Activated naive CD4-positive, alpha-beta T cell treated with anti-CD3 and anti-CD28 coated beads, Interleukin-2, amount 10 ng/mL, durations not matched to agents 7 days and 5 days (primary cell): ENCODE data around the gene SYTL2.

Experiments used
- CTCF ChIA-PET: fragments of 350-600 bp; sonication (Branson Sonifier 250); formaldehyde crosslinking; loops from one replicate; lab custom pipeline; 2021; ENCODE audit warnings: antibody characterized with exemption; lab: Charles Lee
- DNase-seq: peaks from one replicate; pipeline ENCODE4 v3.0.0-alpha.2; 2020
- H3K27ac Mint-ChIP-seq: one replicate; pipeline ENCODE4 v1.8.0; 2021; ENCODE audit warnings: mild to moderate bottlenecking, moderate library complexity, mixed read lengths
- H3K27me3 Mint-ChIP-seq: one replicate; pipeline ENCODE4 v1.8.0; 2021; ENCODE audit warnings: mild to moderate bottlenecking, mixed read lengths
- H3K36me3 Mint-ChIP-seq: one replicate; pipeline ENCODE4 v1.8.0; 2021; ENCODE audit warnings: mixed read lengths
- H3K4me1 Mint-ChIP-seq: one replicate; pipeline ENCODE4 v1.8.0; 2021; ENCODE audit warnings: mixed read lengths
- H3K4me3 Mint-ChIP-seq: one replicate; pipeline ENCODE4 v1.8.0; 2021; ENCODE audit warnings: mild to moderate bottlenecking, moderate library complexity, mixed read lengths
- H3K9me3 Mint-ChIP-seq: one replicate; pipeline ENCODE4 v1.8.0; 2021; ENCODE audit warnings: mixed read lengths

The SYTL2 gene

DNA sequence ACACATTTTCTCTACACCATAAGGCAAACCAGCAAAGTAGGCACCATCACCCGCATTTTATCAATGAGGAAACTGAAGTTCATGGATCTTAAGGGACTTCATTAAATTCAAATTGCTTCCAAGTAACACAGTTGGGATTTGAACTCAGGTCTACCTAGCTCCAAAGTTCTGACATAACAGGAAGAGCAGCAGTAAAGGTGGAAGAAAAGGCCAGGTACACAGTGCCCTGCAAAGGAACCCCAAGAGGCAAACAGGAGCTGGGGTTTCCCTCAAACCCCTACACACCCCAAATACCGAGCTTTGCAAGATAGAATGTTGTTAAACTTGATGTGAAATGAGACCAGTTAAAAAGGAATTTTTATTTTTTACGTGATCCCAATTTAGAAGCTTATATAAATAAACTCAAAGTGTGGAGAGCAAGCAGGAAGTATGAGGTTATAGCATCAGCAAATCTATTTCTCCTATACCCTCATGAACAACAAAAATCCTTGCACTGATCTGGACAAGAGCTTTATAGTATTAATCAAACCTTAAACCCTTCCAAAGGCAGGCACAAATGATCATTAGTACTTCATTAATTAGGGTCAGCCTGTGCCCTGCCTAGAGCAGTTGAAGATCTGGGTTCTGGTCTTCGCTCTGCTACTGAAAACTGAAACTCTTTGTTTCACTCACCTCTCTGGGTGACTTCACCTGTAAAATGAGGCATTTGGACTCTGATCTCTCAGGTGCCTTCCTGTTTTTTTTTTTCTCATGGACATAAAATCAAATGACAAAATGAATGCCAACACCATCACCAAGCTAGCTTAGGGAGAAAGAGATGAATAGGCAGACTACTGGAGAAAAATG lies 36.5 kb downstream of the SYTL2 start:
- Mint-ChIP-seq H3K27me3 (no peaks in the 10 kb centered on the region), H3K9me3 (peaks cover 4% of the 10 kb centered on the region), H3K4me1 (peaks cover 20% of the 10 kb centered on the region), H3K4me3 (no peak overlapping the region), H3K36me3 (peaks cover 11% of the 10 kb centered on the region), H3K27ac (peak overlapping the region; percentile 35)
- DNase-seq = no peak
- CTCF ChIA-PET = interaction anchor here (1.2 to 1.6 kb wide), 2 partner anchors 79 to 81 kb away, joined by 3 read pairs; no protein-coding TSS in a partner anchor

DNA sequence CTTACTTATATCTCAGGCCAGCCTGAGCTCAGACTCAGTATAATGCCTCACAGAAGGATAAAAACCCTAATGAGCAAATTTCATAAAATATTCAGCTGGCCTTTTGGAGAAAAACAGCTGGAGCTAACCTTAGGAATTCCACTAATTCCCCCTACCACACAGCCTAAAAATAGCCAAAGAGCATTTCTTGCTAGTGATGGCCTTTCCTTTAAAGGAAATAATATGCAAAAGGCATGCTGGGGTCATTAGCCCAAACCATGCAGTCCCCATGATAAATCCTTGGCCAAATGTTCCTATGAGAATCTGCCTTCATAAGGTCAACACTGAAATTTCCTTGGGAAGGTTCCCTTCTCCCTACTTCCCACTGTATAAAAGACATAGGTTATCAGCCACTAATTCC lies 38.2 kb downstream of the SYTL2 start:
- H3K9me3 Mint-ChIP-seq = peaks cover 9% of the 10 kb centered on the region
- CTCF ChIA-PET = interaction anchor here (0.7 kb wide), 1 partner anchor 13 kb away, joined by 3 read pairs; no protein-coding TSS in a partner anchor
- DNase-seq = no peak
- H3K27me3 Mint-ChIP-seq = no peaks in the 10 kb centered on the region
- H3K4me3 Mint-ChIP-seq = no peak overlapping the region
- no peak overlapping the region for H3K27ac Mint-ChIP-seq
- peaks cover 30% of the 10 kb centered on the region for H3K4me1 Mint-ChIP-seq
- peaks cover 20% of the 10 kb centered on the region for H3K36me3 Mint-ChIP-seq

GRCh38 chr11:85771568-85771967 lies 39.4 kb downstream of the SYTL2 start:
- no peak overlapping the region for H3K27ac Mint-ChIP-seq
- H3K9me3 Mint-ChIP-seq = peaks cover 9% of the 10 kb centered on the region
- H3K36me3 Mint-ChIP-seq = peaks cover 22% of the 10 kb centered on the region
- peaks cover 33% of the 10 kb centered on the region for H3K4me1 Mint-ChIP-seq
- no peaks in the 10 kb centered on the region for H3K27me3 Mint-ChIP-seq
- H3K4me3 Mint-ChIP-seq = no peak overlapping the region
- no peak for DNase-seq
- CTCF ChIA-PET = no interaction called here

- no peak for DNase-seq
- H3K4me3 Mint-ChIP-seq = no peak overlapping the region
- H3K36me3 Mint-ChIP-seq = peaks cover 20% of the 10 kb centered on the region
- no peak overlapping the region for H3K27ac Mint-ChIP-seq
- CTCF ChIA-PET = no interaction called here
- H3K4me1 Mint-ChIP-seq = peaks cover 32% of the 10 kb centered on the region
- no peaks in the 10 kb centered on the region for H3K27me3 Mint-ChIP-seq
- H3K9me3 Mint-ChIP-seq = peaks cover 6% of the 10 kb centered on the region
Observed at GRCh38 chr11:85769771-85770170, 41.2 kb downstream of the SYTL2 start.

- Mint-ChIP-seq H3K4me3 (no peak overlapping the region), H3K4me1 (peaks cover 26% of the 10 kb centered on the region)
- CTCF ChIA-PET = no interaction called here
Observed at GRCh38 chr11:85768473-85769146, 42.3 kb downstream of the SYTL2 start.

GRCh38 chr11:85767246-85767945 lies 43.5 kb downstream of the SYTL2 start:
- DNase-seq = no peak
- Mint-ChIP-seq H3K27ac (no peak overlapping the region), H3K9me3 (peaks cover 6% of the 10 kb centered on the region), H3K4me1 (peaks cover 19% of the 10 kb centered on the region), H3K36me3 (peaks cover 38% of the 10 kb centered on the region), H3K4me3 (no peak overlapping the region), H3K27me3 (no peaks in the 10 kb centered on the region)
- CTCF ChIA-PET = no interaction called here

More at GRCh38 chr11:85768473-85769146, 42.3 kb downstream of the SYTL2 start:
- no peaks in the 10 kb centered on the region for H3K27me3 Mint-ChIP-seq
- peaks cover 30% of the 10 kb centered on the region for H3K36me3 Mint-ChIP-seq
- H3K9me3 Mint-ChIP-seq = peaks cover 6% of the 10 kb centered on the region
- DNase-seq = no peak
- H3K27ac Mint-ChIP-seq = no peak overlapping the region

- CTCF ChIA-PET = no interaction called here
- Mint-ChIP-seq H3K36me3 (peaks cover 44% of the 10 kb centered on the region), H3K4me1 (peaks cover 19% of the 10 kb centered on the region), H3K27me3 (no peaks in the 10 kb centered on the region), H3K27ac (no peak overlapping the region), H3K4me3 (no peak overlapping the region), H3K9me3 (peaks cover 6% of the 10 kb centered on the region)
- DNase-seq = no peak
Observed at GRCh38 chr11:85766721-85767161, 44.2 kb downstream of the SYTL2 start.

GRCh38 chr11:85764796-85765195 lies 46.1 kb downstream of the SYTL2 start:
- peaks cover 55% of the 10 kb centered on the region for H3K36me3 Mint-ChIP-seq
- H3K27ac Mint-ChIP-seq = no peak overlapping the region
- CTCF ChIA-PET = interaction anchor here (1.0 kb wide), 1 partner anchor 11 kb away, joined by 4 read pairs; no protein-coding TSS in a partner anchor
- no peaks in the 10 kb centered on the region for H3K27me3 Mint-ChIP-seq
- H3K4me1 Mint-ChIP-seq = peaks cover 27% of the 10 kb centered on the region
- H3K9me3 Mint-ChIP-seq = peaks cover 6% of the 10 kb centered on the region
- no peak for DNase-seq
- H3K4me3 Mint-ChIP-seq = no peak overlapping the region

DNA sequence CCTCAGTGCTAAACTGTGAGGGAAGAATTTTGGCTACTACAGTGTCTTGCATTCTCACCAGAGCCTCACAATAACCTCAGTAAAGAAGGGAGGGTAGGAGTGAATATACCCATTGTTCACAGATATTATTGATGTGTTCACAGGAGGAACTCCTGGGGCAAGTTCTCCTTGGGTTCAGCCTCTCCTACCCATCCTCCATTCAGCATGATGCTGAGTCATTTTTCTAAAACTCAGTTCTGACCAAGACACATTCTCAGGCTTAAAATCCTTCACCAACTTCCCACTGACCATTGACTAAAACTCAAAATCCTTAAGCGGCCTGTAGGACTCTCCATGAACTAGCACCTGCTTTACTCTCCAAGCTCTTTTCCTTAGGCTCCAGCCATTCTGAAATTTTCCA lies 48.7 kb downstream of the SYTL2 start:
- H3K9me3 Mint-ChIP-seq = no peaks in the 10 kb centered on the region
- H3K36me3 Mint-ChIP-seq = peaks cover 61% of the 10 kb centered on the region
- no peaks in the 10 kb centered on the region for H3K27me3 Mint-ChIP-seq
- H3K4me1 Mint-ChIP-seq = peaks cover 40% of the 10 kb centered on the region
- CTCF ChIA-PET = interaction anchor here (1.2 kb wide), 1 partner anchor 45 kb away, joined by 3 read pairs; no protein-coding TSS in a partner anchor
- DNase-seq = no peak
- H3K4me3 Mint-ChIP-seq = no peak overlapping the region
- no peak overlapping the region for H3K27ac Mint-ChIP-seq

GRCh38 chr11:85759915-85760314 lies 51.0 kb downstream of the SYTL2 start:
- Mint-ChIP-seq H3K27me3 (no peaks in the 10 kb centered on the region), H3K4me1 (peaks cover 55% of the 10 kb centered on the region), H3K36me3 (peaks cover 76% of the 10 kb centered on the region), H3K4me3 (no peak overlapping the region), H3K9me3 (peaks cover 5% of the 10 kb centered on the region), H3K27ac (no peak overlapping the region)
- no peak for DNase-seq
- CTCF ChIA-PET = interaction anchor here (0.6 kb wide), 1 partner anchor 13 kb away, joined by 3 read pairs; no protein-coding TSS in a partner anchor

DNA sequence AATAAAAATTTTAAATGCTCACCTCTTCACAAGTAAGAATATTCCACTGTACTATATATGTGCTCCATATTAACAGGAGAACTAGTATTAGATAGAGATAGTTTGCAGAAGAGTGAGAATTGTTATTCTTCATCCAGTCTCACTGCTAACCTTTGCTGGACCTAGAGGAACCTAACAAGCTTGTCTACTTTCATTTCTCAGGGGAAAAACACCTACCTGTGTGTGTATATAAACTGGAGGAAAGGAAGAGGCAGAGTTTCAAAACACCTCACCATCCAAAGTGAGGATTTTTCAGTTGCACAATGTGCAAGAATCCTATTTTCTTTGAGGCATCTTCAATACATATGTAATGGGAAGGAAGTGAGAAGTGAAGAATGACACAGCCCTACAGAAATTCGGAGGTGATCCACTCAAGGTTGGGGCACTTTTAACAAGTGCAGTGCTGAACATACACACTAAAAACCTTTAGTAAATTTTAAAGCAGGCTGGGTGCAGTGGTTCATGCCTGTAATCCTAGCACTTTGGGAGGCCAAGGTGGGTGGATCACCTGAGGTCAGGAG lies 52.4 kb downstream of the SYTL2 start:
- Mint-ChIP-seq H3K27ac (peak overlapping the region; percentile 77), H3K9me3 (peaks cover 5% of the 10 kb centered on the region), H3K36me3 (peaks cover 73% of the 10 kb centered on the region), H3K4me3 (no peak overlapping the region), H3K27me3 (no peaks in the 10 kb centered on the region), H3K4me1 (peaks cover 65% of the 10 kb centered on the region)
- CTCF ChIA-PET = no interaction called here
- DNase-seq = no peak

DNA sequence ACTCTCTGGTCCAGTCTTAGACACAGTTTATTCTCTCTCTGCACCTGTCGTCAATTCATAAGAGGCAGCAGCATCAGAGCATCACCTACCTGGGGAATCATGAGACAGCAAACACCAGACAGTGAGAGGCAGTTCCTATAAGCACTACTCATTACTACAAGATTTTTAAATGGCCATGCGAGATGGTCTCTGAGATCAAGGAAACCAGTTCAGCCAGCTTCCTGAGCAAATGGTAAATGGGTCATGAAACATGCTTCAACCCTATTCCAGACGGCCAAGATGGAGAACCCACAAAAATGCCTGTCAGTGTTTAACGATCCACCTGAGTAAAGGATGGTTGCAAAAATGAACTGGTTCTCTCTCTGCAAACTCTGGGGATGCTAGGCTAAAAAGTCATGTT lies 52.9 kb downstream of the SYTL2 start:
- no peak overlapping the region for H3K4me3 Mint-ChIP-seq
- H3K27me3 Mint-ChIP-seq = no peaks in the 10 kb centered on the region
- no peak overlapping the region for H3K27ac Mint-ChIP-seq
- H3K4me1 Mint-ChIP-seq = peaks cover 71% of the 10 kb centered on the region
- peaks cover 5% of the 10 kb centered on the region for H3K9me3 Mint-ChIP-seq
- peaks cover 72% of the 10 kb centered on the region for H3K36me3 Mint-ChIP-seq
- no peak for DNase-seq
- CTCF ChIA-PET = no interaction called here

DNA sequence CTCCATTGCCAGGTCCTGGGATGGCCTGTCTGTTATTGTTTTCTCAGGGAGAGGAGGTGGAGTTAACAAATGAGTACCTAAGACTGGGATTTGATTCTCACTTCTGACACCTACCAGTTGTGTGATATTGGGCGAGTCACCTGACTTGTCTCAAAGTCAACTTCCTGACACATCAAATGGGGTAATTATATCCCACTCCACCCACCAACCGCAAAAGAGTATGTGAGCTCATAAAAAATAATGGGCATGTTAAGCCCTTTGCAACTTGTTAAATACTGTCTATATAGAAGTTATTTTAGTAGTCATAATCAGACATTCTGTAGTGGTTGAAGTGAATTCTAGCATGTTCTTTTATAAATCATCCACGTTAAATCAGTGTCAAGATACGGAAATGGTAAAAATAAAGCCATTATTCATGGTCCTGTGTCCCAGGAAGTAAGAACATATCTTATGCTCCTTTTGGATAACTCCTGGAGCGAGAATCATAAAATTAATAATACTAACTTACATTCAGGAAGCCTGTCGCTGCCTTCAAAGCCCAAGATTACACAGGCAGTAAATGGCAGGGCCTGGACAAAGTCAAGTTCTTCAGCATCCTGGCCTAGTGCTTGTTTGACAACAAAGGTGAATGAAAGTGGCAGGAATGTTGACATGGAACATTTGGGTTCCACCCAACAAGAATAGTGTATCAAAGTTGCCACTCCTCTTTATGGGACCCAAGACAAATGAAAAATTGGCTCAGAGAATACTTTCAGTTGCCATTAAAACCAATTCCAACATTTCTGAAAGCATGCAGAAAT lies 54.3 kb downstream of the SYTL2 start:
- CTCF ChIA-PET = interaction anchor here (1.8 kb wide), 1 partner anchor 69 kb away, joined by 7 read pairs; no protein-coding TSS in a partner anchor
- H3K27ac Mint-ChIP-seq = peak overlapping the region; percentile 91
- peaks cover 85% of the 10 kb centered on the region for H3K4me1 Mint-ChIP-seq
- peaks cover 5% of the 10 kb centered on the region for H3K9me3 Mint-ChIP-seq
- no peaks in the 10 kb centered on the region for H3K27me3 Mint-ChIP-seq
- H3K4me3 Mint-ChIP-seq = peak overlapping the region; percentile 8
- peaks cover 70% of the 10 kb centered on the region for H3K36me3 Mint-ChIP-seq
- DNase-seq = peak; percentile 61
